A549 (cell line): ENCODE results near the gene ABCC6.

Experiments used
- CHD2 ChIP-seq: fragments of 150-350 bp; IDR thresholded peaks from 2 replicates; pipeline ENCODE4 v1.6.1; 2014; ENCODE audit warnings: low read length; ENCODE audit not compliant: partially characterized antibody
- CTCF ChIP-seq: fragments of >200 bp; sonication (Bioruptor Twin); formaldehyde crosslinking; IDR thresholded peaks from 3 replicates; pipeline ENCODE4 v1.5.1; 2016
- EP300 ChIP-seq, 2 experiments: fragments of >200 bp; sonication (Bioruptor Twin); formaldehyde crosslinking; IDR thresholded peaks; 2 replicates in 1 of 2; 3 replicates in 1 of 2; pipeline ENCODE4 v1.6.1; 2016 to 2017
- NPAS2 ChIP-seq: fragments of 250-450 bp; sonication (Bioruptor Pico); IDR thresholded peaks from 2 replicates; pipeline ENCODE4 v1.8.0; 2022; ENCODE audit warnings: mild to moderate bottlenecking, moderate library complexity, borderline replicate concordance
- RAD21 ChIP-seq, 2 experiments: fragments of >200 bp in 1 of 2; sonication (Bioruptor Twin) in 1 of 2; formaldehyde crosslinking in 1 of 2; IDR thresholded peaks in 1 of 2; conservative IDR thresholded peaks in 1 of 2; 2 replicates in 1 of 2; 3 replicates in 1 of 2; pipeline ENCODE4 v1.6.1; 2012 to 2018; ENCODE audit warnings: inconsistent platforms in 1 of 2
- REST ChIP-seq: fragments of 200-600 bp; sonication (generic); IDR thresholded peaks from 2 replicates; pipeline ENCODE4 v1.6.1; 2016; ENCODE audit warnings: antibody characterized with exemption, mild to moderate bottlenecking, moderate library complexity
- RNF2 ChIP-seq: fragments of 200-600 bp; sonication (generic); IDR thresholded peaks from 2 replicates; pipeline ENCODE4 v1.6.1; 2016; ENCODE audit warnings: low read depth, mild to moderate bottlenecking, antibody characterized with exemption, moderate library complexity, borderline replicate concordance

- TF ChIP-seq CTCF (no peak), CHD2 (no peak), NPAS2 (no peak), REST (no peak), RNF2 (no peak), EP300 (IDR thresholded peaks at IDR 0.05) (no peak), RAD21 (conservative IDR thresholded peaks at IDR 0.05 in 1 of 2, IDR thresholded peaks at IDR 0.05 in 1 of 2) (no peak)
Observed at GRCh38 chr16:16143931-16144330, 79.4 kb downstream of the ABCC6 start.
